HepG2 (cell line): Measurements from ENCODE around the gene IL1RL1. TPM values are rescaled to one million over a fixed set of nuclear protein-coding genes. Genes with fewer than 3 reads are reported as not detected.

Source experiments
- ATAC-seq: fragments of 200-7000 bp; cut with Tn5 transposase; 3 replicates; pipeline ENCODE4 v1.9.1; 2020; ENCODE audit warnings: mild to moderate bottlenecking, moderate library complexity
- BruUV-seq: library from RNA; stranded (reverse); fragments of 400-500 nt; replicated peaks from 2 replicates; lab custom pipeline; 2021; lab: Mats Ljungman, UMichigan
- CTCF ChIA-PET: fragments of 300-600 bp; formaldehyde crosslinking; extraction: SDS; loops from one replicate; lab custom pipeline; 2021; ENCODE audit warnings: low total read pairs, inconsistent platforms, low intra/inter-chr PET ratio; lab: Yijun Ruan, JAX
- POLR2A ChIA-PET: fragments of 350-600 bp; sonication (Branson Sonifier 250); formaldehyde crosslinking; loops from one replicate; lab custom pipeline; 2020; ENCODE audit warnings: antibody characterized with exemption, inconsistent platforms; lab: Yijun Ruan, JAX
- DNase-seq: peaks from one replicate; pipeline ENCODE4 v3.0.0-alpha.2; 2015; ENCODE audit warnings: low spot score
- FAIRE-seq: peaks from 3 replicates; lab custom pipeline; 2011; peaks lifted over from hg19 to GRCh38; lab: Jason Lieb, UNC
- H2AFZ ChIP-seq: one replicate; pipeline ENCODE4 v1.6.1; 2011; ENCODE audit warnings: low read length, inconsistent platforms
- H3K27ac ChIP-seq: fragments of 300-600 bp; 3 replicates; pipeline ENCODE4 v1.8.0; 2011; ENCODE audit warnings: mixed run types, mild to moderate bottlenecking, mixed read lengths, low read length, inconsistent platforms; ENCODE audit not compliant: insufficient read depth; ENCODE audit errors: extremely low read length
- H3K27me3 ChIP-seq, 2 experiments: fragments of 200-600 bp in 1 of 2; 2 replicates in 1 of 2; 3 replicates in 1 of 2; pipeline versions ENCODE4 v1.6.0 to v1.8.0; 2011; ENCODE audit warnings: low read length in 2 of 2, mild to moderate bottlenecking in 2 of 2, moderate library complexity in 2 of 2, inconsistent platforms in 1 of 2; ENCODE audit not compliant: insufficient read depth in 2 of 2, control insufficient read depth in 1 of 2
- H3K36me3 ChIP-seq, 2 experiments: fragments of 200-600 bp in 1 of 2; replicated peaks in 1 of 2; 2 replicates in 1 of 2; 3 replicates in 1 of 2; pipeline versions ENCODE4 v1.5.1 to v1.8.0; 2011; ENCODE audit warnings: low read length in 2 of 2, inconsistent platforms in 1 of 2; ENCODE audit not compliant: insufficient read depth in 2 of 2, control insufficient read depth in 1 of 2
- H3K4me1 ChIP-seq: 2 replicates; pipeline ENCODE4 v1.5.1; 2012; ENCODE audit warnings: low read length, inconsistent platforms; ENCODE audit not compliant: insufficient read depth
- H3K4me2 ChIP-seq: 2 replicates; pipeline ENCODE4 v1.6.0; 2011; ENCODE audit warnings: low read depth, low read length, inconsistent platforms
- H3K4me3 ChIP-seq, 3 experiments: fragments of 200-600 bp in 1 of 3; sonication (generic), shearing (Covaris generic) in 1 of 3; replicated peaks in 1 of 3; 2 replicates each; pipeline ENCODE4 v1.5.1; 2011 to 2016; ENCODE audit warnings: low read length in 3 of 3, inconsistent platforms in 2 of 3, low read depth in 2 of 3, mild to moderate bottlenecking in 2 of 3, control low read depth in 1 of 3, mixed read lengths in 1 of 3; ENCODE audit not compliant: insufficient read depth in 1 of 3
- H3K79me2 ChIP-seq: one replicate; pipeline ENCODE4 v1.6.1; 2011; ENCODE audit warnings: low read length, inconsistent platforms; ENCODE audit not compliant: insufficient read depth
- H3K9ac ChIP-seq: 2 replicates; pipeline ENCODE4 v1.6.0; 2011; ENCODE audit warnings: mild to moderate bottlenecking, low read depth, low read length, inconsistent platforms; ENCODE audit not compliant: insufficient read depth
- H3K9me3 ChIP-seq: 2 replicates; pipeline ENCODE4 v1.5.1; 2012; ENCODE audit warnings: mild to moderate bottlenecking, low read length
- H4K20me1 ChIP-seq: 2 replicates; pipeline ENCODE4 v1.6.0; 2011; ENCODE audit warnings: inconsistent platforms, mild to moderate bottlenecking, low read length, moderate library complexity; ENCODE audit not compliant: insufficient read depth
- MEIS1 ChIP-seq: sonication (generic); formaldehyde crosslinking; IDR thresholded peaks from 2 replicates; pipeline ENCODE4 v1.9.0; 2021; ENCODE audit warnings: mild to moderate bottlenecking, missing genetic modification reagents, moderate library complexity, borderline replicate concordance
- MEIS2 ChIP-seq: sonication (generic); formaldehyde crosslinking; IDR thresholded peaks from 2 replicates; pipeline ENCODE4 v1.9.0; 2021; ENCODE audit warnings: mild to moderate bottlenecking, missing genetic modification reagents
- PAXIP1 ChIP-seq: sonication (generic); formaldehyde crosslinking; conservative IDR thresholded peaks from 2 replicates; pipeline ENCODE4 v1.4.0; 2020; ENCODE audit warnings: mild to moderate bottlenecking, missing genetic modification reagents, moderate library complexity
- REXO4 ChIP-seq: sonication (generic); formaldehyde crosslinking; IDR thresholded peaks from 2 replicates; pipeline ENCODE4 v1.8.0; 2022; ENCODE audit warnings: missing genetic modification reagents, mild to moderate bottlenecking, borderline replicate concordance
- SKI ChIP-seq: fragments of 450-650 bp; IDR thresholded peaks from one replicate; pipeline ENCODE4 v1.6.1; 2018; ENCODE audit warnings: mild to moderate bottlenecking; ENCODE audit not compliant: partially characterized antibody
- SP1 ChIP-seq, 2 experiments: fragments of 450-650 bp in 1 of 2; sonication (generic) in 1 of 2; formaldehyde crosslinking in 1 of 2; IDR thresholded peaks; 2 replicates each; pipeline versions ENCODE4 v1.4.0 to v1.6.1; 2016 to 2020; ENCODE audit warnings: missing genetic modification reagents in 1 of 2
- TFAP4 ChIP-seq: sonication (generic); IDR thresholded peaks from 2 replicates; pipeline ENCODE4 v1.6.1; 2016; ENCODE audit warnings: low read depth, borderline replicate concordance
- TGIF2 ChIP-seq: IDR thresholded peaks from 2 replicates; pipeline ENCODE4 v1.6.1; 2016; ENCODE audit warnings: control low read depth, missing compliant biosample characterization
- TOPORS ChIP-seq: sonication (generic); formaldehyde crosslinking; IDR thresholded peaks from 2 replicates; pipeline ENCODE4 v1.8.0; 2023; ENCODE audit warnings: mild to moderate bottlenecking, missing genetic modification reagents
- ZBED4 ChIP-seq: sonication (generic); formaldehyde crosslinking; IDR thresholded peaks from 2 replicates; pipeline ENCODE4 v1.4.0; 2020; ENCODE audit warnings: missing genetic modification reagents, borderline replicate concordance
- ZBTB34 ChIP-seq: sonication (generic); formaldehyde crosslinking; IDR thresholded peaks from 2 replicates; pipeline ENCODE4 v1.8.0; 2022; ENCODE audit warnings: mild to moderate bottlenecking, missing genetic modification reagents
- ZNF160 ChIP-seq: sonication (generic); formaldehyde crosslinking; IDR thresholded peaks from 2 replicates; pipeline ENCODE4 v1.8.0; 2022; ENCODE audit warnings: mild to moderate bottlenecking, inconsistent platforms, missing genetic modification reagents
- ZNF737 ChIP-seq: sonication (generic); formaldehyde crosslinking; IDR thresholded peaks from 2 replicates; pipeline ENCODE4 v1.5.0; 2020; ENCODE audit warnings: missing genetic modification reagents, mild to moderate bottlenecking, borderline replicate concordance
- ZSCAN31 ChIP-seq: sonication (generic); formaldehyde crosslinking; IDR thresholded peaks from 2 replicates; pipeline ENCODE4 v1.5.0; 2020; ENCODE audit warnings: low read depth, mild to moderate bottlenecking, missing genetic modification reagents
- WGBS: methylation state at CpG from one replicate; pipeline ENCODE4 v1.1.6; 2017; ENCODE audit warnings: low lambda C conversion rate; 5-methylcytosine and 5-hydroxymethylcytosine counted together
- in situ Hi-C: cut with HindIII; loops from 2 replicates; pipeline ENCODE4 v1.10.0; 2017; ENCODE audit warnings: low pct_unique_long_range_greater_than_20kb; ENCODE audit not compliant: extremely low pct_ligation_motif_present
- intact Hi-C: fragments of 100-400 bp; cut with micrococcal nuclease; formaldehyde crosslinking; loops from one replicate; pipeline ENCODE4 v1.10.0; 2022; ENCODE audit not compliant: unreplicated experiment
- polyA plus RNA-seq, 8 experiments: library from polyadenylated mRNA; depleted of rRNA in 3 of 8; stranded (reverse) in 7 of 8; unstranded in 1 of 8; fragments of >200 nt; fragmentation: Illumina TruSeq in 4 of 8; extraction: Trizol in 4 of 8; gene quantifications; 2 replicates each; pipeline versions ENCODE4 v1.2.1 to v1.2.3, GENCODE V29; 2011 to 2016; ENCODE audit warnings: low read depth in 4 of 8, missing spikeins in 1 of 8, mixed read lengths in 1 of 8; ENCODE audit not compliant: insufficient read depth in 1 of 8
- total RNA-seq, 5 experiments: library from RNA; depleted of rRNA; stranded (reverse); fragments of >200 nt; fragmentation: Illumina TruSeq; extraction: Trizol; gene quantifications; 2 replicates each; pipeline ENCODE4 v1.2.3, GENCODE V29; 2016; ENCODE audit warnings: low read depth in 1 of 5

Gene IL1RL1
- total and polyA plus RNA-seq, 2 of the 13 experiments (the other 11 are each of a cell fraction or from before 2014, with no cell fraction given): 0.02 to 0.03 TPM

GRCh38 chr2:102386867-102387541 is 75.6 kb downstream of the IL1RL1 start:
- intact Hi-C loops: no loop called here
- POLR2A ChIA-PET: no interaction called here
- TF ChIP-seq ZBED4 (CRISPR knock-in tag) (no peak), TOPORS (CRISPR knock-in tag) (no peak), MEIS1 (no peak), ZNF737 (CRISPR knock-in tag) (no peak), TFAP4 (no peak), PAXIP1 (no peak), SP1 (IDR thresholded peaks at IDR 0.05) (no peak), SP1 (CRISPR knock-in tag; IDR thresholded peaks at IDR 0.05) (no peak), ZSCAN31 (CRISPR knock-in tag) (no peak), MEIS2 (CRISPR knock-in tag) (no peak), ZBTB34 (CRISPR knock-in tag) (no peak), REXO4 (CRISPR knock-in tag) (no peak), ZNF160 (CRISPR knock-in tag) (no peak), SKI (no peak), TGIF2 (CRISPR knock-in tag) (no peak)

More at GRCh38 chr2:102386867-102387541, 75.6 kb downstream of the IL1RL1 start:
- Histone ChIP-seq H3K4me1 (no peaks in the 10 kb centered on the region), H3K27me3 (no peaks in the 10 kb centered on the region), H3K4me3 (no peak overlapping the region), H3K9me3 (peaks cover 7% of the 10 kb centered on the region), H4K20me1 (no peaks in the 10 kb centered on the region), H3K27ac (no peak overlapping the region), H2AFZ (no peak overlapping the region), H3K79me2 (no peaks in the 10 kb centered on the region), H3K36me3 (no peaks in the 10 kb centered on the region), H3K4me2 (no peak overlapping the region), H3K9ac (no peak overlapping the region)
- in situ Hi-C loops: no loop called here
- ATAC-seq: no peak
- no TSS peak for BruUV-seq
- FAIRE-seq: no peak
- DNase-seq: no peak
- WGBS: 7% methylated on average over 3 of the region's 3 CpGs
- CTCF ChIA-PET: no interaction called here
